GM12891 (cell line): ENCODE data around the gene TMED7.
"Not testable (repeated sequence)": the region's sequence is repeated elsewhere in the genome, so short reads cannot be mapped to it uniquely, and the experiment has no call there.

Experiments used
- DNase-seq: peaks from one replicate; pipeline ENCODE4 v3.0.0; 2011; ENCODE audit warnings: low spot score; ENCODE audit not compliant: insufficient read length
- FAIRE-seq: peaks from 2 replicates; lab custom pipeline; 2011; peaks lifted over from hg19 to GRCh38; lab: Jason Lieb, UNC
- PAX5 ChIP-seq: IDR thresholded peaks from 2 replicates; pipeline ENCODE4 v1.6.1; 2011; ENCODE audit warnings: low read length, moderate library complexity, mild to moderate bottlenecking; ENCODE audit not compliant: insufficient read depth, severe bottlenecking
- POLR2A ChIP-seq: IDR thresholded peaks from 2 replicates; pipeline ENCODE4 v1.6.1; 2011; ENCODE audit warnings: low read depth, low read length, control low read depth
- POLR2AphosphoS5 ChIP-seq: IDR thresholded peaks from 2 replicates; pipeline ENCODE4 v1.6.1; 2011; ENCODE audit warnings: low read depth, low read length, control low read depth
- POU2F2 ChIP-seq: IDR thresholded peaks from 2 replicates; pipeline ENCODE4 v1.6.1; 2011; ENCODE audit warnings: low read depth, mild to moderate bottlenecking, control low read depth, low read length, moderate library complexity
- SPI1 ChIP-seq: IDR thresholded peaks from 2 replicates; pipeline ENCODE4 v1.6.1; 2011; ENCODE audit warnings: low read depth, low read length, control low read depth
- TAF1 ChIP-seq: IDR thresholded peaks from 2 replicates; pipeline ENCODE4 v1.6.1; 2011; ENCODE audit warnings: low read depth, low read length, control low read depth

TMED7 gene

GRCh38 chr5:115655994-115656393 lies 30.2 kb upstream of the TMED7 start:
- DNase-seq (no peak), FAIRE-seq (no peak)
- no peak for TF ChIP-seq POLR2AphosphoS5
- no peak for TF ChIP-seq TAF1
- no peak for TF ChIP-seq POLR2A
- TF ChIP-seq SPI1 = no peak
- TF ChIP-seq PAX5 = no peak
- TF ChIP-seq POU2F2 = no peak

- DNase-seq (no peak), FAIRE-seq (no peak)
- TF ChIP-seq TAF1 = no peak
- TF ChIP-seq POLR2A = no peak
- no peak for TF ChIP-seq POLR2AphosphoS5
- TF ChIP-seq SPI1 = no peak
- TF ChIP-seq PAX5 = no peak
These were observed 23.7 kb upstream of the TMED7 start for GRCh38 chr5:115649541-115649940.

DNA sequence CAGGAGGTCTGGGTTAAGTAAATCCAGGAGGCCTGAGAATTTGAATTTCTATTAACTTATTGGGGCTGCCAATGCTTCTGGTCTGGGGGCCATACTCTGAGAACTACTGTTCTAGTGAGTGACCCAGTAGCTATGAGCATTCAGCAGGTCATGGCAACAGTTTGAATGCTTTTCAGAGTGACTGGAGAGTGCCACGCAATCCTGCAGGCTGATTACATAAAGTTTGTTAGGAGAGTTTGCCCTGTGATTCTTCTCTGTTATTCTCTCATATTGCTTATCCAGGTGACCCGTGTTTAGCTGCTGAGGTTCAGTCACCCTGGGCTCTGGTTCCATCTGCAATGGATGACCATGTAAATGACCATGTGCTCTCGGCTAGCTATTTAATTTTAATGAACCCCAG lies 22.2 kb upstream of the TMED7 start:
- FAIRE-seq (no peak), DNase-seq (no peak)
- no peak for TF ChIP-seq POLR2AphosphoS5
- no peak for TF ChIP-seq SPI1
- no peak for TF ChIP-seq POU2F2

GRCh38 chr5:115645386-115645785 lies 19.6 kb upstream of the TMED7 start:
- FAIRE-seq = not testable (repeated sequence)

GRCh38 chr5:115644046-115644445 lies 18.2 kb upstream of the TMED7 start:
- FAIRE-seq (no peak), DNase-seq (no peak)
- TF ChIP-seq SPI1 (no peak), TAF1 (no peak), PAX5 (no peak), POU2F2 (no peak), POLR2A (no peak), POLR2AphosphoS5 (no peak)

More at GRCh38 chr5:115645386-115645785, 19.6 kb upstream of the TMED7 start:
- not testable (repeated sequence) for DNase-seq

GRCh38 chr5:115641948-115642347 lies 16.1 kb upstream of the TMED7 start:
- no peak for DNase-seq
- FAIRE-seq = no peak
- TF ChIP-seq SPI1 (no peak), POLR2A (no peak), POLR2AphosphoS5 (no peak), PAX5 (no peak), POU2F2 (no peak), TAF1 (no peak)

- FAIRE-seq = no peak
- TF ChIP-seq POLR2A (no peak), PAX5 (no peak), POLR2AphosphoS5 (no peak), SPI1 (no peak), POU2F2 (no peak), TAF1 (no peak)
These were observed 14.4 kb upstream of the TMED7 start for GRCh38 chr5:115640274-115640673.

GRCh38 chr5:115639377-115639776 lies 13.5 kb upstream of the TMED7 start:
- DNase-seq = no peak
- TF ChIP-seq TAF1 = no peak
- no peak for TF ChIP-seq POU2F2
- TF ChIP-seq SPI1 = no peak
- no peak for TF ChIP-seq PAX5
- no peak for TF ChIP-seq POLR2AphosphoS5
- no peak for TF ChIP-seq POLR2A
- FAIRE-seq = no peak

More at GRCh38 chr5:115640274-115640673, 14.4 kb upstream of the TMED7 start:
- no peak for DNase-seq

DNA sequence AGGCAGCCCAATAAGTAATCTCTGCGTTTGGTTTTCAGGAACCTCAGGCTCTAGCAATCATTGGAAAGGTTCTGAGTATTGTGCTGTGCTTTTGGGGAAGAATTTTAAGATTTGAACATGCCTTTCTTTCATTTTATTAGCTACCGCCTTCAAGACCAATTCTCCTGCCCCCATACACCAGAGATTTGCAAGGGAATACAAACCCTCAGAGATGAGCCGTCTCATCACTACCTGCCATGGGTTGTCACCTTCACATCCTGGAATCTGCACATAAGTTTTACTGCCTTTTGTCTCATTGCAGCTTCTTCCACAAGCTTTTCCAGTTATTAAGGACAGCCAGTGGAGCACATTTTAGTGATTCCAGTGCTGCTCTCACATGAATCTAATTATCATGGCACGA lies 11.7 kb upstream of the TMED7 start:
- FAIRE-seq = no peak
- TF ChIP-seq TAF1 = no peak
- TF ChIP-seq PAX5 = no peak
- no peak for TF ChIP-seq POU2F2
- no peak for TF ChIP-seq POLR2AphosphoS5
- TF ChIP-seq POLR2A = no peak
- TF ChIP-seq SPI1 = no peak
- DNase-seq = no peak

- FAIRE-seq = no peak
- no peak for TF ChIP-seq TAF1
- DNase-seq = no peak
These were observed 10.2 kb upstream of the TMED7 start for GRCh38 chr5:115636008-115636407.

GRCh38 chr5:115634343-115635132 lies 8.7 kb upstream of the TMED7 start:
- no peak for DNase-seq
- TF ChIP-seq PAX5 (peak; percentile 92), POU2F2 (peak; percentile 85; the same call in 1 of the 2 replicates), SPI1 (no peak), POLR2A (no peak), TAF1 (no peak)
- peak; percentile 90 for FAIRE-seq
